NB4 (cell line): ENCODE measurements around the gene PAM16.

Experiments used
- MAX ChIP-seq: IDR thresholded peaks from 2 replicates; pipeline ENCODE4 v1.6.1; 2011; ENCODE audit warnings: low read depth, low read length
- TF ChIP-seq, protein P1 (sequence below): IDR thresholded peaks from one replicate; pipeline ENCODE4 v1.5.1; 2012; ENCODE audit warnings: low read depth, low read length

- TF ChIP-seq, protein P1, sequence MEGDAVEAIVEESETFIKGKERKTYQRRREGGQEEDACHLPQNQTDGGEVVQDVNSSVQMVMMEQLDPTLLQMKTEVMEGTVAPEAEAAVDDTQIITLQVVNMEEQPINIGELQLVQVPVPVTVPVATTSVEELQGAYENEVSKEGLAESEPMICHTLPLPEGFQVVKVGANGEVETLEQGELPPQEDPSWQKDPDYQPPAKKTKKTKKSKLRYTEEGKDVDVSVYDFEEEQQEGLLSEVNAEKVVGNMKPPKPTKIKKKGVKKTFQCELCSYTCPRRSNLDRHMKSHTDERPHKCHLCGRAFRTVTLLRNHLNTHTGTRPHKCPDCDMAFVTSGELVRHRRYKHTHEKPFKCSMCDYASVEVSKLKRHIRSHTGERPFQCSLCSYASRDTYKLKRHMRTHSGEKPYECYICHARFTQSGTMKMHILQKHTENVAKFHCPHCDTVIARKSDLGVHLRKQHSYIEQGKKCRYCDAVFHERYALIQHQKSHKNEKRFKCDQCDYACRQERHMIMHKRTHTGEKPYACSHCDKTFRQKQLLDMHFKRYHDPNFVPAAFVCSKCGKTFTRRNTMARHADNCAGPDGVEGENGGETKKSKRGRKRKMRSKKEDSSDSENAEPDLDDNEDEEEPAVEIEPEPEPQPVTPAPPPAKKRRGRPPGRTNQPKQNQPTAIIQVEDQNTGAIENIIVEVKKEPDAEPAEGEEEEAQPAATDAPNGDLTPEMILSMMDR = no peak
- no peak for TF ChIP-seq MAX
Measured at GRCh38 chr16:4386451-4386805, 35.3 kb upstream of the PAM16 start.
